K562 (cell line): ENCODE measurements around the gene CRACDL. TPM values are rescaled to one million over a fixed set of nuclear protein-coding genes. Genes with fewer than 3 reads are reported as not detected.

ENCODE experiments used
- ATAC-seq: fragments of 200-7000 bp; cut with Tn5 transposase; 3 replicates; pipeline ENCODE4 v1.9.1; 2020; ENCODE audit warnings: moderate library complexity
- BruUV-seq: library from RNA; stranded (reverse); fragments of 400-500 nt; replicated peaks from 2 replicates; lab custom pipeline; 2021; lab: Mats Ljungman, UMichigan
- CTCF ChIA-PET: fragments of 300-600 bp; formaldehyde crosslinking; extraction: SDS; loops from one replicate; lab custom pipeline; 2021; ENCODE audit warnings: low intra/inter-chr PET ratio; lab: Yijun Ruan, JAX
- POLR2A ChIA-PET: fragments of 300-600, 350-650 bp; sonication (Branson Sonifier 250); formaldehyde crosslinking; extraction: SDS; loops from one replicate; lab custom pipeline; 2021; ENCODE audit warnings: antibody characterized with exemption, inconsistent platforms; lab: Yijun Ruan, JAX
- DNase-seq, 4 experiments: peaks; one replicate each; pipeline versions ENCODE4 v3.0.0 to v3.0.0-alpha.2; 2011 to 2018; ENCODE audit warnings: low spot score in 3 of 4, mixed read lengths in 3 of 4; ENCODE audit errors: extremely low read depth in 1 of 4
- FAIRE-seq: peaks from 2 replicates; lab custom pipeline; 2011; peaks lifted over from hg19 to GRCh38; lab: Jason Lieb, UNC
- H2AFZ ChIP-seq: 2 replicates; pipeline ENCODE4 v1.6.0; 2011; ENCODE audit warnings: low read depth, low read length, control low read depth, inconsistent platforms
- H3K27ac ChIP-seq: fragments of 200-600 bp; 3 replicates; pipeline ENCODE4 v1.8.0; 2011; ENCODE audit warnings: low read depth, mild to moderate bottlenecking, control low read depth, inconsistent platforms, low read length, moderate library complexity, mixed read lengths; ENCODE audit errors: extremely low read depth
- H3K27me3 ChIP-seq, 2 experiments: fragments of 300-600 bp in 1 of 2; 2 replicates in 1 of 2; 3 replicates in 1 of 2; pipeline versions ENCODE4 v1.6.0 to v1.8.0; 2011; ENCODE audit warnings: inconsistent platforms in 2 of 2, low read length in 2 of 2, mild to moderate bottlenecking in 1 of 2, mixed read lengths in 1 of 2, moderate library complexity in 1 of 2; ENCODE audit not compliant: control insufficient read depth in 2 of 2, insufficient read depth in 2 of 2
- H3K36me3 ChIP-seq: fragments of 300-600 bp; 3 replicates; pipeline ENCODE4 v1.8.0; 2011; ENCODE audit warnings: mild to moderate bottlenecking, low read length, inconsistent platforms; ENCODE audit not compliant: control insufficient read depth, insufficient read depth
- H3K4me1 ChIP-seq, 2 experiments: fragments of 200-600 bp in 1 of 2; replicated peaks in 1 of 2; 2 replicates in 1 of 2; 3 replicates in 1 of 2; pipeline versions ENCODE4 v1.5.1 to v1.8.0; 2011; ENCODE audit warnings: inconsistent platforms in 2 of 2, low read length in 2 of 2, mild to moderate bottlenecking in 1 of 2, mixed read lengths in 1 of 2, moderate library complexity in 1 of 2; ENCODE audit not compliant: control insufficient read depth in 2 of 2, insufficient read depth in 2 of 2
- H3K4me2 ChIP-seq: 2 replicates; pipeline ENCODE4 v1.6.1; 2011; ENCODE audit warnings: low read length, control low read depth, inconsistent platforms, mixed read lengths; ENCODE audit not compliant: insufficient read depth
- H3K4me3 ChIP-seq: fragments of 200-600 bp; sonication (generic), shearing (Covaris generic); 2 replicates; pipeline ENCODE4 v1.5.1; 2016; ENCODE audit warnings: control low read depth, inconsistent platforms
- H3K79me2 ChIP-seq: fragments of 200-600 bp; 3 replicates; pipeline ENCODE4 v1.8.0; 2011; ENCODE audit warnings: low read length, inconsistent platforms; ENCODE audit not compliant: control insufficient read depth, insufficient read depth
- H3K9ac ChIP-seq, 2 experiments: 2 replicates each; pipeline versions ENCODE4 v1.6.0 to v1.6.1; 2011; ENCODE audit warnings: low read depth in 2 of 2, low read length in 2 of 2, control low read depth in 1 of 2, inconsistent platforms in 1 of 2, mild to moderate bottlenecking in 1 of 2, mixed read lengths in 1 of 2; ENCODE audit not compliant: insufficient read depth in 1 of 2
- H3K9me1 ChIP-seq: one replicate; pipeline ENCODE4 v1.6.0; 2011; ENCODE audit warnings: inconsistent platforms, mild to moderate bottlenecking, low read length, moderate library complexity; ENCODE audit not compliant: control insufficient read depth, insufficient read depth
- H3K9me3 ChIP-seq: replicated peaks from 2 replicates; pipeline ENCODE4 v1.5.1; 2011; ENCODE audit warnings: low read depth, low read length, inconsistent platforms; ENCODE audit not compliant: control insufficient read depth, insufficient read depth
- H4K20me1 ChIP-seq: replicated peaks from 2 replicates; pipeline ENCODE4 v1.6.1; 2011; ENCODE audit warnings: low read length, inconsistent platforms, mixed read lengths; ENCODE audit not compliant: control insufficient read depth, insufficient read depth
- CCNT2 ChIP-seq: IDR thresholded peaks from 2 replicates; pipeline ENCODE4 v1.6.1; 2011; ENCODE audit warnings: borderline replicate concordance, low read depth, mild to moderate bottlenecking, moderate library complexity, mixed read lengths, low read length; ENCODE audit not compliant: insufficient read length; ENCODE audit errors: extremely low read depth
- CEBPG ChIP-seq, 3 experiments: fragments of 200-800 bp in 1 of 3; sonication (Bioruptor generic) in 1 of 3; sonication (generic) in 1 of 3; formaldehyde crosslinking in 1 of 3; IDR thresholded peaks in 2 of 3; conservative IDR thresholded peaks in 1 of 3; 2 replicates each; pipeline versions ENCODE4 v1.6.1 to v1.8.0; 2016 to 2022; ENCODE audit warnings: missing compliant biosample characterization in 2 of 3, missing genetic modification characterization in 2 of 3, mild to moderate bottlenecking in 1 of 3, missing genetic modification reagents in 1 of 3
- CTBP1 ChIP-seq: fragments of 450-650 bp; IDR thresholded peaks from 2 replicates; pipeline ENCODE4 v1.6.1; 2016; ENCODE audit warnings: borderline replicate concordance
- HLTF ChIP-seq: fragments of 450-650 bp; IDR thresholded peaks from 2 replicates; pipeline ENCODE4 v1.6.1; 2016
- MBD2 ChIP-seq: sonication (generic); IDR thresholded peaks from 2 replicates; pipeline ENCODE4 v1.6.1; 2016; ENCODE audit warnings: low read depth, borderline replicate concordance
- RAD21 ChIP-seq, 2 experiments: fragments of 250-450 bp in 1 of 2; fragments of 450-650 bp in 1 of 2; sonication (Bioruptor Pico) in 1 of 2; formaldehyde crosslinking in 1 of 2; IDR thresholded peaks in 1 of 2; conservative IDR thresholded peaks in 1 of 2; 2 replicates each; pipeline versions ENCODE4 v1.4.0 to v1.8.0; 2020 to 2022; ENCODE audit warnings: mild to moderate bottlenecking in 2 of 2, moderate library complexity in 1 of 2
- RAD51 ChIP-seq: fragments of 450-650 bp; IDR thresholded peaks from 2 replicates; pipeline ENCODE4 v1.7.1; 2016; ENCODE audit warnings: low read depth, mild to moderate bottlenecking, borderline replicate concordance
- STAT5A ChIP-seq: IDR thresholded peaks from 2 replicates; pipeline ENCODE4 v1.6.1; 2012; ENCODE audit warnings: low read length, inconsistent platforms, borderline replicate concordance
- ZNF146 ChIP-seq: IDR thresholded peaks from one replicate; pipeline ENCODE4 v1.6.1; 2018; ENCODE audit warnings: missing compliant biosample characterization; ENCODE audit not compliant: unreplicated experiment
- WGBS: fragments of 100-300 bp; shearing (Covaris generic); methylation state at CpG from one replicate; pipeline ENCODE4 v1.1.6; 2016; ENCODE audit warnings: low coverage, mixed read lengths; ENCODE audit not compliant: insufficient coverage; ENCODE audit errors: missing lambda C conversion rate; 5-methylcytosine and 5-hydroxymethylcytosine counted together
- in situ Hi-C: fragments of 300-500 bp; cut with MboI; formaldehyde crosslinking; loops from 4 replicates; pipeline ENCODE4 v1.15.0; 2018; ENCODE audit warnings: inconsistent platforms, mixed read lengths
- intact Hi-C: fragments of 100-400 bp; cut with micrococcal nuclease; formaldehyde crosslinking; loops from 2 replicates; pipeline ENCODE4 v1.14.2; 2022
- polyA plus RNA-seq, 8 experiments: library from polyadenylated mRNA; depleted of rRNA in 4 of 8; stranded (reverse) in 5 of 8; unstranded in 3 of 8; fragments of >200 nt; fragmentation: Nextera tagmentation in 2 of 8; fragmentation: Illumina TruSeq in 1 of 8; extraction: Ambion mirVana in 2 of 8; extraction: Trizol in 1 of 8; gene quantifications; 2 replicates each; pipeline versions ENCODE4 v1.2.1 to v1.2.3, GENCODE V29; 2011 to 2014; ENCODE audit warnings: inconsistent platforms in 1 of 8, missing spikeins in 1 of 8
- total RNA-seq, 7 experiments: library from RNA; depleted of rRNA in 6 of 7; stranded (reverse); fragments of >200 nt in 6 of 7; fragmentation: Illumina TruSeq in 2 of 7; extraction: Trizol in 2 of 7; gene quantifications; 2 replicates each; pipeline versions ENCODE4 v1.2.1 to v1.2.3, GENCODE V29; 2011 to 2021; ENCODE audit warnings: low replicate concordance in 1 of 7
- TF ChIP-seq, protein P1 (sequence below): fragments of 250-450 bp; sonication (Bioruptor Pico); IDR thresholded peaks from 2 replicates; pipeline ENCODE4 v1.9.0; 2021; ENCODE audit warnings: mild to moderate bottlenecking

CRACDL gene
- total and polyA plus RNA-seq, 9 of the 15 experiments (the other 6 are each of a cell fraction or from before 2014, with no cell fraction given), result not detected

DNA sequence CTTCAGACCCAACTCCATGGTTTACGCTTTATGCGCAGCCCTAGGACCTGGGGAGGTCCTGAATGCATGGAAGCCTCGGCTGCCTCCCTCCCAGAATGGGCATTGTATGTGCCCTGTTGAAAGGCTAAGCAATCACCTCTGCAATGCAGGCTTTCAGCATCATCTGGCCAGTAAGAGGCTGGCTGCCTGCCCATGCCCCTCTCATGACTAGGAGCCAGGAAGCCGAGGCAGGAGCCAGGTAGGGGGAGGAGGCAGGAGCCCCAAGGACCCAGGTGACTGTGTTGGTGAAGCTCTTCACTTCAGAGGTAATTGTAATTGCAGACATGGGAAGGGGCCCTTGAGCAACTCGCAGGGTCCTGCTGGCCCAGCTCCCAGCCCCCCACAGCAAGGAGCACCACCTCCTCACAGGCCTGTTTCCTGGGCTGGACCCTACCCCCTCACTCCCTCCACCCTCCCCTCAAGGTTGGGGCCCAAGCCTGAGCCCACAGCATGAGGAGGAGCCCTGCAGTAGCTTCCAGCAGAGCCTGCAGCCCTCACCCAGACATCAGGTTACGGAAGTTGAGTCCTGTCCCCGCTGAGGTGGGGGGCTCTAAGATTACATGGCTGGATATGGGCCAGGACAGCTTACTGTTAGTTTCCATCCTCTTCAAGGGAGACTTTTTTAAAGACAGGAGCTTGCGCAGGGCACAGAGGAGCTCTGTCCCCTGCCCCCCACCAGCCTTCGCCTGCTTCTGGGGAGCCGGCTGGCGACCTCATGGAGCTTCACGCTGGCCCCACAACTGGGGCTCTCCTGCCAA is 21.9 kb downstream of the CRACDL start:
- intact Hi-C loops (no loop called here), in situ Hi-C loops (no loop called here)
- ChIA-PET POLR2A (interaction anchor here (0.5 to 1.5 kb wide), 5 partner anchors 9 to 104 kb away, joined by 3 to 4 read pairs (median 4); no protein-coding TSS in a partner anchor), CTCF (interaction anchor here (0.6 kb wide), 1 partner anchor 836 kb away, joined by 3 read pairs; no protein-coding TSS in a partner anchor)
- H2AFZ ChIP-seq, result no peak overlapping the region
- 3% methylated on average over 11 of the region's 12 CpGs for WGBS
- no peak for DNase-seq
- H3K4me1 ChIP-seq, result no peaks in the 10 kb centered on the region
- no peak overlapping the region for H3K27ac ChIP-seq
- H3K36me3 ChIP-seq, result no peaks in the 10 kb centered on the region
- FAIRE-seq, result no peak
- 0 out of 2 replicates have a peak, but pooled peaks cover 9% of the 10 kb centered on the region for H4K20me1 ChIP-seq
- H3K4me3 ChIP-seq, result no peak overlapping the region
- H3K9me1 ChIP-seq, result no peaks in the 10 kb centered on the region
- H3K9ac ChIP-seq, result no peak overlapping the region
- BruUV-seq, result no TSS peak
- ATAC-seq, result no peak
- no peaks in the 10 kb centered on the region for H3K79me2 ChIP-seq
- H3K4me2 ChIP-seq, result no peak overlapping the region
- TF ChIP-seq CCNT2 (no peak), STAT5A (no peak), HLTF (no peak), MBD2 (no peak), CTBP1 (no peak), CEBPG (CRISPR knock-in tag; IDR thresholded peaks at IDR 0.05) (no peak), CEBPG (tag; conservative IDR thresholded peaks at IDR 0.05 in 1 of 2, IDR thresholded peaks at IDR 0.05 in 1 of 2) (no peak), ZNF146 (CRISPR knock-in tag) (no peak), RAD51 (no peak), RAD21 (CRISPR knock-in tag; conservative IDR thresholded peaks at IDR 0.05 in 1 of 2, IDR thresholded peaks at IDR 0.05 in 1 of 2) (no peak)
- TF ChIP-seq, protein P1, sequence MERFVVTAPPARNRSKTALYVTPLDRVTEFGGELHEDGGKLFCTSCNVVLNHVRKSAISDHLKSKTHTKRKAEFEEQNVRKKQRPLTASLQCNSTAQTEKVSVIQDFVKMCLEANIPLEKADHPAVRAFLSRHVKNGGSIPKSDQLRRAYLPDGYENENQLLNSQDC (CRISPR knock-in tag), result no peak
- H3K27me3 ChIP-seq, result peaks cover 2 to 45% of the 10 kb centered on the region in 2 experiments; a peak in 3 of 5 replicates
- H3K9me3 ChIP-seq, result no peaks in the 10 kb centered on the region
